ENCODE results near the gene MGST3.
"Not testable (repeated sequence)": the region's sequence is repeated elsewhere in the genome, so short reads cannot be mapped to it uniquely, and the experiment has no call there.

Gene MGST3

GRCh38 chr1:165644064-165644735, 13.2 kb downstream of the MGST3 start:
- H3K4me1 ChIP-seq (ENCODE audit: control insufficient read depth, low read depth, low read length) = no peaks in the 10 kb centered on the region

GRCh38 chr1:165645654-165646366, 14.8 kb downstream of the MGST3 start:
- H3K4me1 ChIP-seq (ENCODE audit: control insufficient read depth, low read depth, low read length) = no peaks in the 10 kb centered on the region
- no peaks in the 10 kb centered on the region for H3K9me3 ChIP-seq (ENCODE audit: control insufficient read depth, low read depth, low read length)
- no peak overlapping the region for H3K27ac ChIP-seq (ENCODE audit: low read length)
- no peak overlapping the region for H3K9ac ChIP-seq (ENCODE audit: low read length)
- no peaks in the 10 kb centered on the region for H3K27me3 ChIP-seq (ENCODE audit: control insufficient read depth, insufficient read depth, low read length)
- no peak overlapping the region for H3K4me3 ChIP-seq (ENCODE audit: low read length)
- no peaks in the 10 kb centered on the region for H3K36me3 ChIP-seq (ENCODE audit: control insufficient read depth, low read depth, low read length)

More at GRCh38 chr1:165644064-165644735, 13.2 kb downstream of the MGST3 start:
- no peaks in the 10 kb centered on the region for H3K27me3 ChIP-seq (ENCODE audit: control insufficient read depth, insufficient read depth, low read length)
- H3K9me3 ChIP-seq (ENCODE audit: control insufficient read depth, low read depth, low read length) = no peaks in the 10 kb centered on the region
- no peak overlapping the region for H3K9ac ChIP-seq (ENCODE audit: low read length)
- H3K4me3 ChIP-seq (ENCODE audit: low read length) = no peak overlapping the region
- no peak overlapping the region for H3K27ac ChIP-seq (ENCODE audit: low read length)
- H3K36me3 ChIP-seq (ENCODE audit: control insufficient read depth, low read depth, low read length) = peaks cover 4% of the 10 kb centered on the region

- Histone ChIP-seq H3K27ac (ENCODE audit: low read length) (no peak overlapping the region), H3K4me3 (ENCODE audit: low read length) (no peak overlapping the region), H3K9ac (ENCODE audit: low read length) (no peak overlapping the region), H3K4me1 (ENCODE audit: control insufficient read depth, low read depth, low read length) (no peaks in the 10 kb centered on the region), H3K27me3 (ENCODE audit: control insufficient read depth, insufficient read depth, low read length) (no peaks in the 10 kb centered on the region), H3K36me3 (ENCODE audit: control insufficient read depth, low read depth, low read length) (no peaks in the 10 kb centered on the region), H3K9me3 (ENCODE audit: control insufficient read depth, low read depth, low read length) (no peaks in the 10 kb centered on the region)
Measured at GRCh38 chr1:165647517-165647916, 16.5 kb downstream of the MGST3 start.

- H3K27ac ChIP-seq (ENCODE audit: low read length) = no peak overlapping the region
- no peaks in the 10 kb centered on the region for H3K36me3 ChIP-seq (ENCODE audit: control insufficient read depth, low read depth, low read length)
- H3K4me1 ChIP-seq (ENCODE audit: control insufficient read depth, low read depth, low read length) = no peaks in the 10 kb centered on the region
- no peak overlapping the region for H3K9ac ChIP-seq (ENCODE audit: low read length)
- H3K4me3 ChIP-seq (ENCODE audit: low read length) = no peak overlapping the region
- no peaks in the 10 kb centered on the region for H3K27me3 ChIP-seq (ENCODE audit: control insufficient read depth, insufficient read depth, low read length)
- H3K9me3 ChIP-seq (ENCODE audit: control insufficient read depth, low read depth, low read length) = no peaks in the 10 kb centered on the region
Measured at GRCh38 chr1:165647970-165648369, 16.9 kb downstream of the MGST3 start.

GRCh38 chr1:165648919-165649572, 18.0 kb downstream of the MGST3 start:
- no peak overlapping the region for H3K4me3 ChIP-seq (ENCODE audit: low read length)
- H3K27ac ChIP-seq (ENCODE audit: low read length) = no peak overlapping the region
- no peaks in the 10 kb centered on the region for H3K36me3 ChIP-seq (ENCODE audit: control insufficient read depth, low read depth, low read length)
- no peak overlapping the region for H3K9ac ChIP-seq (ENCODE audit: low read length)
- no peaks in the 10 kb centered on the region for H3K9me3 ChIP-seq (ENCODE audit: control insufficient read depth, low read depth, low read length)
- H3K27me3 ChIP-seq (ENCODE audit: control insufficient read depth, insufficient read depth, low read length) = no peaks in the 10 kb centered on the region
- no peaks in the 10 kb centered on the region for H3K4me1 ChIP-seq (ENCODE audit: control insufficient read depth, low read depth, low read length)

GRCh38 chr1:165650981-165651625, 20.1 kb downstream of the MGST3 start:
- Histone ChIP-seq H3K36me3 (ENCODE audit: control insufficient read depth, low read depth, low read length) (no peaks in the 10 kb centered on the region), H3K9me3 (ENCODE audit: control insufficient read depth, low read depth, low read length) (no peaks in the 10 kb centered on the region), H3K27me3 (ENCODE audit: control insufficient read depth, insufficient read depth, low read length) (no peaks in the 10 kb centered on the region), H3K27ac (ENCODE audit: low read length) (no peak overlapping the region), H3K4me1 (ENCODE audit: control insufficient read depth, low read depth, low read length) (no peaks in the 10 kb centered on the region), H3K9ac (ENCODE audit: low read length) (no peak overlapping the region), H3K4me3 (ENCODE audit: low read length) (no peak overlapping the region)

GRCh38 chr1:165658766-165659580, 27.9 kb downstream of the MGST3 start:
- H3K4me1 ChIP-seq (ENCODE audit: control insufficient read depth, low read depth, low read length); H3K27ac ChIP-seq (ENCODE audit: low read length); H3K4me3 ChIP-seq (ENCODE audit: low read length); H3K27me3 ChIP-seq (ENCODE audit: control insufficient read depth, insufficient read depth, low read length); H3K9ac ChIP-seq (ENCODE audit: low read length); H3K9me3 ChIP-seq (ENCODE audit: control insufficient read depth, low read depth, low read length): not testable (repeated sequence)
- H3K36me3 ChIP-seq (ENCODE audit: control insufficient read depth, low read depth, low read length) = peaks cover 25% of the 10 kb centered on the region

GRCh38 chr1:165659581-165659895, 28.5 kb downstream of the MGST3 start:
- H3K36me3 ChIP-seq (ENCODE audit: control insufficient read depth, low read depth, low read length) = peaks cover 31% of the 10 kb centered on the region
- H3K9ac ChIP-seq (ENCODE audit: low read length) = no peak overlapping the region
- no peak overlapping the region for H3K27ac ChIP-seq (ENCODE audit: low read length)

GRCh38 chr1:165661703-165662102, 30.7 kb downstream of the MGST3 start:
- peaks cover 44% of the 10 kb centered on the region for H3K36me3 ChIP-seq (ENCODE audit: control insufficient read depth, low read depth, low read length)

More at GRCh38 chr1:165659581-165659895, 28.5 kb downstream of the MGST3 start:
- Histone ChIP-seq H3K27me3 (ENCODE audit: control insufficient read depth, insufficient read depth, low read length) (no peaks in the 10 kb centered on the region), H3K9me3 (ENCODE audit: control insufficient read depth, low read depth, low read length) (no peaks in the 10 kb centered on the region), H3K4me3 (ENCODE audit: low read length) (no peak overlapping the region), H3K4me1 (ENCODE audit: control insufficient read depth, low read depth, low read length) (no peaks in the 10 kb centered on the region)

GRCh38 chr1:165662186-165662585, 31.2 kb downstream of the MGST3 start:
- Histone ChIP-seq H3K27me3 (ENCODE audit: control insufficient read depth, insufficient read depth, low read length) (no peaks in the 10 kb centered on the region), H3K36me3 (ENCODE audit: control insufficient read depth, low read depth, low read length) (peaks cover 49% of the 10 kb centered on the region), H3K9ac (ENCODE audit: low read length) (no peak overlapping the region), H3K4me3 (ENCODE audit: low read length) (no peak overlapping the region), H3K9me3 (ENCODE audit: control insufficient read depth, low read depth, low read length) (no peaks in the 10 kb centered on the region), H3K27ac (ENCODE audit: low read length) (no peak overlapping the region), H3K4me1 (ENCODE audit: control insufficient read depth, low read depth, low read length) (no peaks in the 10 kb centered on the region)

More at GRCh38 chr1:165661703-165662102, 30.7 kb downstream of the MGST3 start:
- Histone ChIP-seq H3K4me1 (ENCODE audit: control insufficient read depth, low read depth, low read length) (no peaks in the 10 kb centered on the region), H3K27me3 (ENCODE audit: control insufficient read depth, insufficient read depth, low read length) (no peaks in the 10 kb centered on the region), H3K9ac (ENCODE audit: low read length) (no peak overlapping the region), H3K27ac (ENCODE audit: low read length) (no peak overlapping the region), H3K9me3 (ENCODE audit: control insufficient read depth, low read depth, low read length) (no peaks in the 10 kb centered on the region), H3K4me3 (ENCODE audit: low read length) (no peak overlapping the region)
